Right lung (tissue), 5 donors: ENCODE results near the gene KRT38. TPM values are rescaled to one million over a fixed set of nuclear protein-coding genes. Genes with fewer than 3 reads are reported as not detected.

Experiments used
- DNase-seq, 2 donors: peaks; one replicate each; pipeline ENCODE4 v3.0.0-alpha.2; 2013
- polyA plus RNA-seq, 5 donors: library from polyadenylated mRNA; unstranded; fragments of 120-200 nt; gene quantifications; one replicate each; pipeline versions ENCODE4 v1.2.1 to v1.2.3, GENCODE V29; 2013; ENCODE audit warnings: inconsistent platforms in 1 of 5, low replicate concordance in 1 of 5; ENCODE audit not compliant: insufficient read length in 5 of 5, insufficient read depth in 1 of 5

The KRT38 gene
- polyA plus RNA-seq, 5 donors: not detected

GRCh38 chr17:41421617-41422016 is 19.2 kb downstream of the KRT38 start:
- DNase-seq: no peak

- no peak for DNase-seq
Observed at GRCh38 chr17:41421116-41421515, 19.7 kb downstream of the KRT38 start.

DNA sequence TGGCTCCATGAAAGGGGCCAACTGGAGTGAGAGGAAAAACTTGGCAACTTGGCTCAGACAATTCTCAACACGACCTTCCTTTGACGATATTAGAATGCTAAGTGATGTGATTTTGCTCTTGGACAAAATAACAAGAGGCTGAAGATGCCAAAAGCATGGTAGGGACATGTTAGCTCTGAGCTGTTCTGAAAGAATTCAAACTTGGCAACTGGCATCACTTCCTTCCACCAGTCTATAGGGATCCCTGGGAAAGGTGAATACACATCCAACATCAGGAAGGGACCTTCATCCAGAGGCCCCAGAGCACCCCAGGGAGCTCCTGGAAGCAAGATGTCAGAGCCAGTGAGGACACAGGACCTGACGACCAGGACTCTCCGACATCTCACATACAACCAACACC is 20.6 kb downstream of the KRT38 start:
- no peak for DNase-seq

DNA sequence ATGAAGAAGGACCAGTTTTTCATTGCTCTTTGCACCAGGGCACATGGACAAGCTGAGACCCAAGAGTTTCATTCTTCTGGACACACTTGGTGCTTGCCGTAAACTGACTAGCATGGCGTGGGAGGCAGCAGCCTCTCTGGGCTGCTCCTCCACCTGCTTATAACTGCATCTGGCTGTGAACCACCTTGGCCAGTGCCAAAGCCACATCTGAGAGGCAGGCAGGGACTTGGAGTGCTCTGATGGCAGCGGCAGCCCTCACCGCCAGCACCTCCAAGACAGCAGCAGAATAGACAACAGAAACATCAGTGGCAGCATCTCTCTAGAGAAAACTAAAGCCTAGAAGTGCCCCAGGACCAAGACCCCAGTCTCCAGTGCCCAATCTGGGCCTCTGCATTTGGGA is 21.1 kb downstream of the KRT38 start:
- no peak for DNase-seq

GRCh38 chr17:41418116-41418860 is 22.5 kb downstream of the KRT38 start:
- DNase-seq: no peak

- no peak for DNase-seq
Observed at GRCh38 chr17:41417576-41418015, 23.2 kb downstream of the KRT38 start.

DNA sequence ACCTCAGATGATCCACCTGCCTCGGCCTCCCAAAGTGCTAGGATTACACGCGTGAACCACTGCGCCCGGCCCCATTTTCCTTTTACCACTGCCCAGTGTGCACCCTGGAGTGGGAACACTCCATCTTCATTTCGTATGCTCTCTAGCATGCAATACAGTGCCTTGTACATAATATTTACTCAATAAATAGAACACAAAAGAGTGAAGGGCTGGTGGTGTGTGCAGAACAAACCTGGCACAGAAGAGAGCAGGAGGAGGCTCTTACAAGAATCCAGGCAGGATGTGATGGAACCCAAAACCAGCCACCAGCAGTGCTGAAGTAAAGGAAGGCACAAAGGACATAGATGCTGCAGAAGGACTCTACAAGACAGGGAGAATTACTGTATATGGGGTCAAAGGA is 23.7 kb downstream of the KRT38 start:
- no peak for DNase-seq

GRCh38 chr17:41416479-41416878 is 24.3 kb downstream of the KRT38 start:
- DNase-seq: no peak

DNA sequence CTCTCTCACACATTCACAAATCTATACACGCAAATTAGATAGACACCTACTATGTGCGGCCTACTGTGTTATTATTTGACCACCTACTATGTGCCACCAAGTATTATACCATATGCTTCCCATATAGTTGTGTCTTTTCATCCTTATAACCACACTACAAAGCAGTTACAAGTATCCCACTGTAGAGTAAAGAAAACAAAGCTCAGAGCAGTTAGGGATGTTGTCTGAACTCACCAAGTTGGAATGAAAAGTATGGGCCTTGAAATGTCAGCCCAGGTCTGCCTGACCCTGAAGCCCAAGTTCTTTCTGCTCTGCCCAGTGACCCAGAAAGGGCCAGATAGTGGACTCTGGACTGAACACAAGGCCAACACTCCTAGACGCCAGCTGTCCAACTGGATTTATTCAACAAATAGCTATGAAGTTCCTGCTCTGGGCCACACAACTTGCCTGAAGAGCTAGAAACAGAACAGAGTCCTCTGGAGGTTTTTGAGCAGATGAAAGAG is 24.9 kb downstream of the KRT38 start:
- DNase-seq: no peak

DNA sequence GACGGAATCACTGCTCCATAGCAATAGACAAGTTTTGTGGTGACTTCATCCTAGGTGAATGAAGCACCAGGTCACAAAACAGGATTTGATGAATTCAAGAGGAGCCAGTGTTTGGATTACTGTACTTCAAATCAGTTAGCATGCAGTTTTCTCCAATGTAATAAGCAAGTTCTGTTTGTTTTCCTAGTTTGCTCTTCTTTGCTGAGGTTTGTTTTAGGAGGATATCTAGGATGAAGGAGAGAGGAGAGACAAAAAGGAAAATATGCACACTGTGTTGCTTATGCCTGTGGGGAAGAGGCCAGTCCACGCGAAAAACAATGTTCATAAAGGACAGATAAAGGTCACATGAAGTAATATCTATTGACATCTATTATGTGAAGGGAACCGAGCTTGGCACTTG is 25.4 kb downstream of the KRT38 start:
- DNase-seq: no peak

DNA sequence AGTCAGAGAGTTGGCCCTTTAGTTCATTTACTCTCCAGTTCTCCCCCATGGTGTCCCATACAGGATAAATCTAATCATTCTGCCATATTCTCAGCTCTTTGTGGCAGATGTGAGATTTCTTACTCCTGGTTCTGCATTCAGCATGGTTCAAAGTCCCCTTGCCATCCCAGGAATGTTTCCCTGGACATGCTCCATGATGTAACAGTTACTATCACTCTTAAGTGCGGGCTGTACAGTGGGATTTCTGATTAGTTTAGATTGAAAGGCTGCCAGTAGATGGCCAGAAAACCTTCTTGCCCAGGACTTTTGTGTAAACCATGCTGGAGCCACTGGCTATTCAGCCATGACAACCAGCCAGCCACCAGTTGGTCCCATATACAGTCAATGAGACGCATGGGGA is 26.8 kb downstream of the KRT38 start:
- DNase-seq: no peak

- DNase-seq: peak; percentile 14 to 26
Observed at GRCh38 chr17:41413353-41413957, 27.3 kb downstream of the KRT38 start.

DNA sequence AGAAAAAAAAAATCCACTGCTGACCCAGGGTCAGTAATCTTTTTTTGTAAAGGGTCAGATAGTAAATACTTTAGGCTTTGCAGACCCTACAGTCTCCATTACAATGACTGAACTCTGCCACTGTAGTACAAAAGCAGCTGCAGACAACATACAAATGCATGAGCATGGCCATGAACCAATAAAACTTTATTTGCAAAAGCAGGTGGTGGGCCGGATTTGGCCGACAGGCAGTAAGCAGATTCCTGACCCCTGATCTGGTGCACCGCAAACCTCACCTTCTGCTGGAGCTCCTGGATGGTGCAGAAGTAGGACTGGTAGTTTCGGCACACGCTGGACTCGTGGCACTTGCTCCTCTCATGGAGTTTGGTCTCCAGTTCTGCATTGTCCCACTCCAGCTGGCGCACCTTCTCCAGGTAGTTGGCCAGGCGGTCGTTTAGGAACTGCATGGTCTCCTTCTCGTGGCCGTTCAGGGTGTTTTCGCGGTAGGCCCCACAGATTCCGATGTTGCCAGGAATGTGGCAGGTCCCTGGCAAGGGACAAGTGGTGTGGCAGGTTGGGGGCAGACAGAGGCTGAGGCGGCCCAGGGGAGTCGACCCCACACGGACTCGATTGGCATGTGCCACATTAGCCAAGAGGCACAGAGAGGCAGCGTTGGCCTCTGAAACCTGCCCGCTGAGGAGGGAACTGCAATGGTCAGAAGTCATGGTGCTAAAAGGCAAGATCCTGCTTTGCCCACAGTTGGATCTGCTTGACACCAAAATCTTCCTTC is 29.5 kb downstream of the KRT38 start:
- no peak for DNase-seq

GRCh38 chr17:41407226-41407625 is 33.6 kb downstream of the KRT38 start:
- no peak for DNase-seq

DNA sequence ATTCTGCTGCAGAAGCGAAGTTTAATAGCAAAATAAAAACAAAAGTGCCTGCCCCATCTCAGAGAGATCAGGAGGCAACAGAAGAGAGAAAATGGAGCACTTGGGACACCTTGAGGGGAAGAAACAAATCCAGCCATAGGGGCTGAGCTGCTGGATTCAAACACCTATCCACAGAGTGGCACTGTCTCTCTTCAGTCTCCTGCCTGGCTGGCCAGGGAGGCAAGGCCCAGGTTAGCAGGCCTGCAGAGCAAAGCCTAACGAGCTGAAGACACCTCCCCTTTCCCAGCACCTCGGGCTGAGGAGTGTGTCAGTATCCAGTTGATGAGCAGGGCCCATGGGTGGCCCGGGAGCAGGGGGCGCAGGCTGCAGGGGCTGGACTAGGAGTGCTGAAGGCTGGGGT is 34.6 kb downstream of the KRT38 start:
- DNase-seq: no peak

- no peak for DNase-seq
Observed at GRCh38 chr17:41404024-41404671, 36.6 kb downstream of the KRT38 start.

DNA sequence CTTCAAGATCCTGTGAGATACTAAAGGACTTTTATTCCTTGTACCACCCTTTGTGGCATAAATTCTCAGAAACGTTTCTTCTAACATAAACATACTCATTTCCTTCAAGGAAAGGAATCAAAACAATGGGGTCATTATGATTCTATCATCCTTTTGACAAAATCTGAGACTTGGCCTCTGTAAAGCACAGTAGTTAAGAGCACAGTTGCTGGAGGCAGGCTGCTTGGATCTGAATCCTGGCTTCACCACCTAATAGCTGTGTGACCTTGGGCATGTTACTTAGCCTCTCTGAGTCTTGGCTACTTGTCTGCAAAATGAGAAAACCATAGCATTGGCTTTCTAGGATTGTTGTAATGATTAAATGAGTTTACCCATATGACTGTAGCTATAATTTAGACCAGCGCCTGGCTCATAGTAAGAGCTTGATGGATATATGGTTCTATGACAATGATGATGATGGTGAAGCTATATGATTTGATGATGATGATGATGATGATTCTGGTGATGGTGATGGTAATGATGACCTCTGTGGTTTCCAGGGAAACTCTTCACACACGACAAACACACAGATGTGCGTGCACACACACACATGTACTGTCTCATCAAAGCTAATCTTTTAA is 37.3 kb downstream of the KRT38 start:
- DNase-seq: no peak

- DNase-seq: no peak
Observed at GRCh38 chr17:41402161-41402560, 38.6 kb downstream of the KRT38 start.

GRCh38 chr17:41396996-41397660 is 43.7 kb downstream of the KRT38 start, which contains the start of gene KRT31:
TSS of gene KRT31 (minus strand) at chr17:41397608. CDS start at chr17:41397539, 69 bp downstream.
- no peak for DNase-seq

DNA sequence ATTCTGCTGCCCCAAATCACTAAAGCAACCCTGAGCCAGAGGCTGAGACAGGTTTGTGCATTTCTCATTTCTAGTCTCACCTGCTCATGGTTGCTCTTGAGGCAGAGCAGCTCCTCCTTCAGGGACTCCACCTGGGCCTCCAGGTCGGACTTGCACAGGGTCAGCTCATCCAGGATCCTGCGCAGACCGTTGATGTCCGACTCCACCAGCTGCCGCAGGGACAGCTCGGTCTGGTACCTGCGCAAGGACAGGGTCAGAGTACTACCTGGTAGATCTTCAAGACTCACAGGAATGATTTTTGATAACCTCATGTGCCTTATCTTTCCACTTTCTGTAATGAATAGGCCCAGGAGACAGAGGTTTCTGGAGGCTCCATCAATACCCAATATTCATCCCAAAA is 44.4 kb downstream of the KRT38 start:
- no peak for DNase-seq

GRCh38 chr17:41395611-41396010 is 45.2 kb downstream of the KRT38 start:
- DNase-seq: no peak
